ENCODE measurements around the gene IMPA2.

IMPA2 gene

DNA sequence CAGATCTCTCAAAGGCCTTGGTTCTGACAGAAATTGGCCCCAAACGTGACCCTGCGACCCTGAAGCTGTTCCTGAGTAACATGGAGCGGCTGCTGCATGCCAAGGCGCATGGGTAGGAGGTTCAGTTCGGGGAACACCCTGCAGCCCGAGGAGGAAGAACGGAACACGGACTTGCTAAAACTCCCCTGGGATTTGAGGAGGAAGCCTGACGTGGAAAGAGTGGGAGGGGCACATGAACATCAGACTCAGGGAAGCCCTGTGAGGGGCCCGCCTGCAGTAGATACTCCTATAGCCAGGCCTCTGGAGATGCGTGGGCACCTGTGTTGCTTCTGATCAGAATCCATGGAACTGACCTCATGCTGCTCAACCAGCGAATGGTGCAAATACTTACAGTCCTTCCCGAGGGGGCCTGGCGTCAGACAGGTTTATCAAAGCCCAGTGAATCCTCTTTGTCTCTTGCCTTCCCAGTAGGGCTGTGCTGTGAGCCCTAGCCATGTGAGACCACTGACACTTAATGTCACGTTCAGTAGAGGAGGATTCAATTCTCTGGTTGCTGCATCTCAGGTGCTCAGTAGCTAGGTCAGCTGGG is 46.8 kb downstream of the IMPA2 start:
- no peak for DNase-seq (ENCODE audit: low read depth)
- in situ Hi-C loops (cut with HindIII; ENCODE audit: low sequenced_read_pairs) = no loop called here
- no peak for TF ChIP-seq CTCF (IDR thresholded peaks at IDR 0.05; ENCODE audit: low read depth, low read length, missing control alignments)
- no peak overlapping the region for H3K4me3 ChIP-seq (ENCODE audit: low read depth, low read length)

DNA sequence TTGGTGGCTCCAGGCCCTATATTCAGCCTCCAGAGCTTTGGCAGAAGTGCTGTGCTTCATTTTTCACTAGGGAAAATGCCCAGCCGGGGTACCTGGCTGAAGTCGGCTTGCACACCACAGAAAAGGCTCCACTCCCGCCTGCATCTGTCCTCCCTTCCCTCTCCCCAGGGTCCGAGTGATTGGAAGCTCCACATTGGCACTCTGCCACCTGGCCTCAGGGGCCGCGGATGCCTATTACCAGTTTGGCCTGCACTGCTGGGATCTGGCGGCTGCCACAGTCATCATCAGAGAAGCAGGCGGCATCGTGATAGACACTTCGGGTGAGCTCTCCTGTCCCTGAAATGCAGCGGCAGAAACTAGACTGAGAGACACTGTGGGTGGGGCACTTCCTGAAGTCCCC is 47.4 kb downstream of the IMPA2 start:
- no peak for DNase-seq (ENCODE audit: low read depth)
- no peak for TF ChIP-seq CTCF (IDR thresholded peaks at IDR 0.05; ENCODE audit: low read depth, low read length, missing control alignments)
- in situ Hi-C loops (cut with HindIII; ENCODE audit: low sequenced_read_pairs) = no loop called here
- no peak overlapping the region for H3K4me3 ChIP-seq (ENCODE audit: low read depth, low read length)

GRCh38 chr18:12029786-12030584 is 48.7 kb downstream of the IMPA2 start:
- no peak for DNase-seq (ENCODE audit: low read depth)
- no peak overlapping the region for H3K4me3 ChIP-seq (ENCODE audit: low read depth, low read length)
- no peak for TF ChIP-seq CTCF (IDR thresholded peaks at IDR 0.05; ENCODE audit: low read depth, low read length, missing control alignments)
- in situ Hi-C loops (cut with HindIII; ENCODE audit: low sequenced_read_pairs) = loop anchor here (5.0 kb wide), 1 partner anchor 98 kb away; no protein-coding TSS in a partner anchor

- in situ Hi-C loops (cut with HindIII; ENCODE audit: low sequenced_read_pairs) = loop anchor here (5.0 kb wide), 1 partner anchor 98 kb away; no protein-coding TSS in a partner anchor
- no peak for DNase-seq (ENCODE audit: low read depth)
- no peak for TF ChIP-seq CTCF (IDR thresholded peaks at IDR 0.05; ENCODE audit: low read depth, low read length, missing control alignments)
- no peak overlapping the region for H3K4me3 ChIP-seq (ENCODE audit: low read depth, low read length)
These were observed 49.4 kb downstream of the IMPA2 start for GRCh38 chr18:12030670-12031069.

DNA sequence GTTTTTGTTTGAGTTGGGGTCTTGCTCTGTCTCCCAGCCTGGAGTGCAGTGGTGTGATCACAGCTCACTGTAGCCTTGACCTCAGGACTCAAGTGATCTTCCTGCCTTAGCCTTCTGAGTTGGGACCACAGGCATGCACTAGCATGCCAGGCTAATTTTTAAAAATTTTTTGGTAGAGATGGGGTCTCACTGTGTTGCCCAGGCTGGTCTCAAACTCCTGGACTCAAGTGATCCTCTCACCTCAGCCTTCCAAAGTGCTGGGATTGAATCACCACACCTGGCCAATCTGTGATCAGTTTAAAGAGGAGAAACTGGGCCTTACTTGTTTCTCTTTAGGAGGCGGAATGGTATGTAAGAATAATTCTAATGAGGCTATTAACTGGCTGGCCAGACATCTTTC is 49.9 kb downstream of the IMPA2 start:
- DNase-seq (ENCODE audit: low read depth) = no peak
- in situ Hi-C loops (cut with HindIII; ENCODE audit: low sequenced_read_pairs) = loop anchor here (5.0 kb wide), 1 partner anchor 99 kb away; no protein-coding TSS in a partner anchor
- no peak overlapping the region for H3K4me3 ChIP-seq (ENCODE audit: low read depth, low read length)
- no peak for TF ChIP-seq CTCF (IDR thresholded peaks at IDR 0.05; ENCODE audit: low read depth, low read length, missing control alignments)

- in situ Hi-C loops (cut with HindIII; ENCODE audit: low sequenced_read_pairs) = loop anchor here (5.0 kb wide), 1 partner anchor 100 kb away; no protein-coding TSS in a partner anchor
- H3K4me3 ChIP-seq (ENCODE audit: low read depth, low read length) = no peak overlapping the region
- peak; percentile 82 for DNase-seq (ENCODE audit: low read depth)
- TF ChIP-seq CTCF (IDR thresholded peaks at IDR 0.05; ENCODE audit: low read depth, low read length, missing control alignments) = no peak
These were observed 50.5 kb downstream of the IMPA2 start for GRCh38 chr18:12031846-12032245.

All from astrocyte of the cerebellum (primary cell).